ENCODE measurements around the gene PAFAH1B2. TPM values are rescaled to one million over a fixed set of nuclear protein-coding genes. Genes with fewer than 3 reads are reported as not detected.

The PAFAH1B2 gene
- total and polyA plus RNA-seq, 2 of the 8 experiments (the other 6 are each of a cell fraction or from before 2014, with no cell fraction given): 38.2 to 161 TPM

GRCh38 chr11:117099696-117100095, 44.4 kb upstream of the PAFAH1B2 start:
- Histone ChIP-seq H3K27ac (ENCODE audit: low read depth, low read length) (no peak overlapping the region), H3K56ac (replicated peaks; ENCODE audit: insufficient read length, low read depth, low read length) (no peak overlapping the region), H4K5ac (ENCODE audit: insufficient read length, low read depth, low read length) (no peak overlapping the region), H2AFZ (ENCODE audit: low read length) (no peak overlapping the region), H2BK5ac (ENCODE audit: low read depth, low read length) (no peak overlapping the region), H2BK15ac (ENCODE audit: low read length) (no peak overlapping the region), H4K20me1 (replicated peaks in 1 of 2; ENCODE audit: control insufficient read depth in 1 of 2, insufficient read depth in 2 of 2, low read length in 2 of 2) (peaks cover 6 to 12% of the 10 kb centered on the region in 2 experiments), H3K79me2 (ENCODE audit: control insufficient read depth in 1 of 2, insufficient read depth in 2 of 2, low read length in 2 of 2) (peaks cover 5 to 31% of the 10 kb centered on the region in 2 experiments; a peak in 3 of 4 replicates), H3K79me1 (ENCODE audit: low read depth, low read length) (peaks cover 4% of the 10 kb centered on the region), H3K14ac (ENCODE audit: insufficient read length) (no peak overlapping the region), H3K27me3 (replicated peaks in 1 of 4; ENCODE audit: control insufficient read depth in 3 of 4, extremely low read depth in 1 of 4, insufficient read depth in 3 of 4, low read length in 3 of 4) (no peaks in the 10 kb centered on the region), H3K23ac (ENCODE audit: insufficient read length) (no peak overlapping the region), H4K8ac (ENCODE audit: extremely low read depth, insufficient read depth, low read length) (no peak overlapping the region), H3K4me1 (replicated peaks in 1 of 4; ENCODE audit: control insufficient read depth in 3 of 4, insufficient read depth in 4 of 4, low read length in 3 of 4) (peaks cover 5 to 15% (median 10%) of the 10 kb centered on the region in 4 experiments; a peak in 6 of 7 replicates), H4K91ac (replicated peaks; ENCODE audit: insufficient read length, low read length) (no peak overlapping the region), H2BK12ac (ENCODE audit: low read depth, low read length) (no peak overlapping the region), H3K36me3 (ENCODE audit: control insufficient read depth in 2 of 4, insufficient read depth in 4 of 4, low read length in 3 of 4) (no peaks in the 10 kb centered on the region), H2AK5ac (ENCODE audit: low read depth, low read length) (no peak overlapping the region), H3K4ac (replicated peaks; ENCODE audit: insufficient read length, low read depth, low read length) (no peak overlapping the region), H3K9ac (replicated peaks in 1 of 4; ENCODE audit: extremely low read depth in 1 of 4, low read depth in 3 of 4, low read length in 3 of 4) (no peak overlapping the region), H3K9me3 (ENCODE audit: insufficient read depth in 2 of 2, low read depth in 1 of 2, low read length in 1 of 2) (no peaks in the 10 kb centered on the region), H3K4me3 (ENCODE audit: extremely low read depth in 1 of 4, insufficient read depth in 2 of 4, low read depth in 3 of 4, low read length in 4 of 4) (no peak overlapping the region), H3K23me2 (ENCODE audit: low read depth, low read length) (no peaks in the 10 kb centered on the region; the same call in 1 of the 2 replicates), H3K18ac (ENCODE audit: extremely low read depth, low read length) (no peak overlapping the region), H2BK120ac (replicated peaks; ENCODE audit: low read depth, low read length) (no peak overlapping the region), H2BK20ac (ENCODE audit: low read length) (no peak overlapping the region), H3K4me2 (ENCODE audit: insufficient read depth in 1 of 2, low read depth in 2 of 2, low read length in 2 of 2) (no peak overlapping the region)
- ChIA-PET POLR2A (ENCODE audit: partially characterized antibody) (no interaction called here), CTCF (ENCODE audit: partially characterized antibody) (interaction anchor here (0.7 to 1.8 kb wide), 6 partner anchors 8 to 263 kb away, joined by 3 to 5 read pairs (median 3); no protein-coding TSS in a partner anchor)
- TF ChIP-seq KDM5A (IDR thresholded peaks at IDR 0.05; ENCODE audit: low read length): no peak
- no peak for TF ChIP-seq SIN3A (conservative IDR thresholded peaks at IDR 0.05 in 1 of 2, IDR thresholded peaks at IDR 0.05 in 1 of 2; ENCODE audit: low read depth in 1 of 2, low read length in 2 of 2)
- no peak for TF ChIP-seq HDAC6 (IDR thresholded peaks at IDR 0.05; ENCODE audit: low read depth, low read length)
- TF ChIP-seq CTBP2 (IDR thresholded peaks at IDR 0.05; ENCODE audit: borderline replicate concordance, insufficient read depth, insufficient read length, low read length): no peak
- DNase-seq (ENCODE audit: low read depth in 1 of 2, low spot score in 2 of 2) (no peak), FAIRE-seq (no peak)
- 95% methylated on average over 2 of the region's 2 CpGs; no CpG with 5 or more reads in 1 of the 2 experiments for WGBS, 2 experiments (ENCODE audit: extremely low coverage in 1 of 2, insufficient coverage in 1 of 2, insufficient read length in 1 of 2, insufficient replicate concordance in 2 of 2, low coverage in 1 of 2, low lambda C conversion rate in 2 of 2, missing lambda C conversion rate in 1 of 2)

Measured in H1 (cell line).